HG03558 (cell line): ENCODE results near the gene ZBTB5.
A peak's percentile ranks its signal among the peaks of the same experiment; 100 is the strongest.
"Not testable (repeated sequence)": the region's sequence is repeated elsewhere in the genome, so short reads cannot be mapped to it uniquely, and the experiment has no call there.

Experiments used
- ATAC-seq: cut with Tn5 transposase; IDR thresholded peaks from one replicate; pipeline ENCODE4 v1.9.1; 2021; ENCODE audit warnings: moderate number of reproducible peaks; ENCODE audit not compliant: unreplicated experiment; ENCODE audit errors: extremely low read depth

ZBTB5 gene

DNA sequence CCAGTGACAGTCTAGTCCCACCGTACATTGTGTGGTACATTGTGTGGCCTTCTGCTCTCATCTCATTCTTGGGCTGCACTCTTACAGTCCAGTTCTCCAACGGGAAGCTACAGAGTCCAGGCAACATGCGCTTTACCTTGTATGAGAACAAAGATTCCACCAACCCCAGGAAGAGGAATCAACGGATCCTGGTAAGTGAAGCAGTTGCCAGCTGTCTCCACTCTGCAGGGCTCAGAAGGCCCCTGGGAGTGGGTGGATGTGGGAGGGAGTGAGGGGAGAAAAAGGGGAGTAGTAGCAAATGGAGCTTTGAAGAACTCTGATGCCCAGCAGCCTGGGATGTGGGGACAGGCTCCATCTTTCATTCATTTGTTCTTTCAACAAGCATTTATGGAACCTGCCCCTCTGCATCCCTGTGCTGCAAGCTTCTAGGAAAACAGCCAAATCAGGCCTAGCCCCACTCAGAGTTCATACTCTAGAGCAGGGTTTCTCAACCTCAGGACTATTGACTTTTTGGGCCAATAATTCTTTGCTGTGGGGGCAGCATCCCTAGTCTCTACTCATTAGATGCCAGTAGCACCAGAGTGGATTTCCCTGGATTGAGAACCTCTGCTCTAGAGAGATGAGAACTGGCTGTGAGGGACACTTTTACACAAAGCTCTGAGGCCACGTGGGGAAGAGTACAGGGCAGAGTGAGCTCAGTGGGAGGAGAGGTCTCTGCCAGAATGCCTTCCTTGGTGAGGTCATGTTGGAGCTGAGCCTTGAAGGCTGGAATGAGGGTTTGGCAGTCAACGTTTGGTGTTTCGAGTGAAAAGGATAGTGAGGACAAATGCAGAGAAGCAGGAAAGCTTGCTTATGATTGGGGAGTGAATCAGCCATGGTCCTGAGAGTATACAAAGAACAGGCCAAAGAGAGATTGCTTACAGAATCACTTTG, 21.6 kb upstream of the ZBTB5 start:
- no peak for ATAC-seq

DNA sequence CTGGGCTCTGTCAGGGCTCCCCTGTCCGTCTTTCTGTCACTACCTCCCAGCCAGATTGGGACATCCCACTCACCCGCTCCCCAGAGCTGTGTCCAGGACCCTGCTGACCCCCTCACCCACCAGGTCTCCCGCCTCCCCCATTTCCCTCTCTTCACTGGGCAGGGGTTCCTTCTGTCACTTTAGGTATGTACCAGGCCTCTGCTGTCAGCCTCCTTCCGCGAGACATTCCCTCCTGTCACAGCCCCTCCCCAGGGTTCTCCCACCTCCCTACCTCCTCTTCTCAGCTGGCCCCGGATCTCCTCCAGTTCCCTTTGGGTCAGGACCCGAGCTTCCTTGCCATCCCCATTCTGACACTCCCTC, 21.0 kb upstream of the ZBTB5 start:
- ATAC-seq = no peak

GRCh38 chr9:37485389-37486255, 20.4 kb upstream of the ZBTB5 start, which contains the start of gene POLR1E:
Gene POLR1E, plus strand, starts transcription at chr9:37485948. Its CDS starts 100 bp downstream, at chr9:37486048.
- ATAC-seq = peak; percentile 93

- no peak for ATAC-seq
Measured at GRCh38 chr9:37480759-37481158, 15.5 kb upstream of the ZBTB5 start.

GRCh38 chr9:37477987-37478619, 12.9 kb upstream of the ZBTB5 start:
- ATAC-seq = not testable (repeated sequence)

DNA sequence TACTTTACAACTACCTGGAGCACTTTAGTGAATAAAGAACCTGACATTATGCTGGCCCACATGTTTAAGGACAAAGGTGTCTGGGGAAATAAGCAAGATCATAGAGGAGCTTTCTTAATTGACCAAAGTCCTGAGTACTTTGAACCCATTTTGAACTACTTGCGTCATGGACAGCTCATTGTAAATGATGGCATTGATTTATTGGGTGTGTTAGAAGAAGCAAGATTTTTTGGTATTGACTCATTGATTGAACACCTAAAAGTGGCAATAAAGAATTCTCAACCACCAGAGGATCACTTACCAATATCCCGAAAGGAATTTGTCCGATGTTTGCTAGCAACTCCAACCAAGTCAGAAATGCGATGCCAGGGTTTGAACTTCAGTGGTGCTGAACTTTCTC, 12.2 kb upstream of the ZBTB5 start:
- ATAC-seq = not testable (repeated sequence)

GRCh38 chr9:37476930-37477329, 11.7 kb upstream of the ZBTB5 start:
- no peak for ATAC-seq

DNA sequence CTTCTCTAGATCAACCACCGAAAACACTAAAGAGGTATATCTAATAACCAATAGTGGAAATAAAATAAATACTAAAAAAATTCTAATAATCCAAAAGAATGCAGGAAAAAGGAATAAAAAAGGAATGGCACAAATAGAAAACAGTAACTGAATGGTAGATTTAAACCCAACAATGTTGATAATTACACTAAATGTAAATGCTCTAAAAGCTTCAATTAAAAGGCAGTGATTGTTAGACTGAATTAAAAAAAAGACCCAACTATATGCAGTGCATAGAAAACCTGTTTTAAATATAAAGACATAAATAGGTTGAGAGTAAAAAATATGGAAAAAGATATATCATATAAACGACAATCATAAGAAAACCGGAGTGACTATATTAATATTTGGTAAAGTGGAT, 9.2 kb upstream of the ZBTB5 start:
- ATAC-seq = no peak

GRCh38 chr9:37473982-37474381, 8.7 kb upstream of the ZBTB5 start:
- ATAC-seq = not testable (repeated sequence)

- no peak for ATAC-seq
Measured at GRCh38 chr9:37471942-37472684, 6.9 kb upstream of the ZBTB5 start.

GRCh38 chr9:37468620-37469019, 3.4 kb upstream of the ZBTB5 start:
- ATAC-seq = no peak

DNA sequence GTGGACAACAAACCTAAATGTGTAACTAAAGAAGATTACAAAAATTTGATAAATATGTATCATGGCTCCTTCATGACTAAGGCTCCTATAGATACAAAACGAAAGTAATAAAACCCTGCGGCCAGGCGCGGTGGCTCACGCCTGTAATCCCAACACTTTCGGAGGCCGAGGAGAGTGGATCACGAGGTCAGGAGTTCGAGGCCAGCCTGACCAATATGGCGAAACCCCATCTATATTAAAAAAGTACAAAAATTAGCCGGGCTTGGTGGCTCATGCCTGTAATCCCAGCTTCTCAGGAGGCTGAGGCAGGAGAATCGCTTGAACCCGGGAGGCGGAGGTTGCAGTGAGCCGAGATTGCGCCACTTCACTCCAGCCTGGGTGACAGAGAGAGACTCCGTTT, 2.3 kb upstream of the ZBTB5 start:
- ATAC-seq = not testable (repeated sequence)

DNA sequence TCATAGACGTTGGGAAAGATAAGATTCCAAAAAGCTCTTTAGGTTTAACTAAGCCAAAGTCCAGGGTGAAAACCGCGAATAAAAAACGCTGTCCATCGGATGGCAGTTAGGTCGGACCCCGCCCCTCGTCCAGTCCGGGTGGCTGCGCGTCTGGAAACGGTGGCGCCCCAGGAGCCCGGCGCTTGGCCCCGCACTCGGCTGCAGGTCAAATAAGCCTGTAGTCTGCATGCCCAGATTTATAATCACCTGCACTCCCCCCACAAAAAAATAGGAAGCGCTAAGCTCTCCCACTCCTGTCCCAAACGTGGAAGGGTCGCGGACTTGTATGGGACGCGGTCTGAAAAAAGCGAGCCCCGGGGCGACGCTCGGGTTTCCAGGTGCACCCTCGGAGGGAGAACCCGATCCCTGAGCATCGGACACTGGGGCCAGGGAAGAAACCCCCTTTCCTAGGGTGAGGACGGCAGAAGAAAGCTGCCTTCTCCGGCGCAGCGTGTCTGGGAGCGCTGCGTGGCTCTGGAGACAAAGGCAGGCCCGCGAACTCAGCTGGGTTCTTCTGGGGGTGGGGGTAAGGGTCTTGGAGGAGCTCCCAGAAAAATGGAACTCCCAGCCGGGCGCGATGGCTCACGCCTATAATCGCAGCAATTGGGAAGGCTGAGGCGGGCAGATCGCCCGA, 923 bp upstream of the ZBTB5 start:
- no peak for ATAC-seq

GRCh38 chr9:37464426-37465248, 613 bp downstream of the ZBTB5 start:
- ATAC-seq = peak; percentile 17

DNA sequence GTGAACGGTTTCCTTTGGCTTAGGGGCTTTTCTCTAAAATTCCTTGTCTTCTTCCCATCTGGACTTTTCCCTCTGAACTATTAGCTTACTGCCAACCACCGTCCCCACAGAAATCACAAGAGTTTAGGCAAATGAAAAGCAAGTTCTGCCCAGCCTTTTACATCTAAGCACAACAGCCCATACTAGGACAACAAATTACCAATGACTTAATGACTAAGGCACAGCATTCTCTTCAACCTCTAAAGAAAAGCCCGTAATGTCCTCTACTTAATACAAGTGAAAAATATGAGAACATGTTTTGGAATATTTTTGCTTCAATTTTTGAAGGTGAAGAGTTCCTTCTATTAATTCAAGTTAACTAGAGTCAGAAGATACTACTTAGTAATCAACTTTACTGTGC, 1.2 kb downstream of the ZBTB5 start:
- no peak for ATAC-seq

DNA sequence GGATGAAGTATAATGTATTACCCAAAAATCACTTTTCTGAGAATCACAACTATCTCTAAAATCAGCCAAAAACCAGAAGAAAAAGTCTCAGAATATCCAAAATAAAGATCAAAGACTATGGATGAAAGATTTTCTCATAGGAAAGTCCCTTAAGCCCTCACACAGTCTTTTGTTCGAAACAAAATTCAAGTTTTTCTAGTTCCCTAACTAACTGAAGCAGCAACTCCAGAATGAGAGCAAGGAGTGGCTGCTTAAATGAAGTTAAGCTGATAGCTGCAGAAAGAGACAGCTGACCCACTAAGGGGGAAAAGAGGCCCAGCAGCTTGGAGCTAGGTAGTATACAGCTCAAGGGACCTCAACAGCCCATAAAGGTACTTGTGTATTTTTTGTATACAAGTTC, 8.4 kb downstream of the ZBTB5 start:
- no peak for ATAC-seq

DNA sequence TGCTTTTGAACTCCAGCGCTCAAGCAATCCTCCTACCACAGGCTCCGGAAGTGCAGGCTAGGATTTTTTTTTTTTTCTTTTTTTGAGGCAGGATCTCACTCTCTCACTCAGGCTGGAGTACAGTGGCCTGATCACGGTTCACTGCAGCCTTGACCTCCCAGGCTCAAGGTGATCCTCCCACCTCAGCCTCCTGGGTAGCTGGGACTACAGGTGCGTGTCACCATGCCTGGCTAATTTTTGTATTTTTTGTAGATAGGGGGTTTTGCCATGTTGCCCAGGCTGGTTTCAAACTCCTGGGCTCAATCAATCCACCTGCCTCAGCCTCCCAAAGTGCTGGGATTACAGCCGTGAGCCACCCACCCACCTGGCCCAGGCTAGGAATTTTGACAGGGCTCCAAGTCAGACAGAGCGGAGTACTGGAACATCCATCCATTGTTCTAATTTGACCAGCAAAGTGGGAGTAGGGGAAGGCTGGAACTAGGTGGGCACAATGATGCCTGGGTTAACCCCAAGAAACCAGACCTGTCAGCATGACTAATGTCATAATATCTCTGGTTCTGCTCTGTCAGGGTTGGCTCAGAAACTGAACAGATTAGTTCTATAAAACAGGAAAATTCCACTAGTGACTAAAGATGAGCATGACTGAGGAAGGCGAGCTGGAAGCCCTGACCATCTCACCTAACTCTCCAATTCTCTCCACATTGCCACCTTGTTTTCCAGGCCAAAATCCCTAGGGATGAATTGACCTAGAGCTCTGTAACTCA, 9.2 kb downstream of the ZBTB5 start:
- no peak for ATAC-seq

DNA sequence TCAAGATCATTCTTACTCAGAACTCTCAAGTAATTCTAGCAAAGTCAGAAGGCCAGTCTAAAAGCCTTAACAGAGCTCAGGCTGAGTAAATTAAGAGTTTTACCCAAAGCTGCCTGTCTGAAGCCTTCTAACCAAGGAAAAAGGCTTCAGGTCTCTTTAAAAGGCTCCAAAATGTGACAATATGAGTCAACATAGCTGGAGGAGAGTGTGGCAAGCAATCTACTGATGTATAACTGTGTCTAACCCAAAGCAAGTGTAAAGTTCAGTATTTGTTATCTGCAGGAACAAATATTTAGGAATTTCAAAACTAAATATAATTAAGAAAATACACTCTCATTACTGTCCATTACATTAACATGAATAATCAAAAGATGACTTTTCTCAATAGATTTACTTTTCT, 11.0 kb downstream of the ZBTB5 start:
- no peak for ATAC-seq
